Kidney (tissue), 14 donors: ENCODE results near the gene KLHL22. TPM values are rescaled to one million over a fixed set of nuclear protein-coding genes. Genes with fewer than 3 reads are reported as not detected.

ENCODE experiments used
- DNase-seq, 5 donors: peaks; one replicate each; pipeline ENCODE4 v3.0.0-alpha.2; 2013 to 2020
- FAIRE-seq: peaks from 2 replicates; lab custom pipeline; 2012; peaks lifted over from hg19 to GRCh38; lab: Jason Lieb, UNC
- H3K27ac ChIP-seq, 2 donors: one replicate each; pipeline ENCODE4 v1.7.0; 2013; ENCODE audit warnings: low read depth in 2 of 2, low read length in 2 of 2, inconsistent platforms in 1 of 2
- H3K27me3 ChIP-seq: one replicate; pipeline ENCODE4 v1.7.1; 2013; ENCODE audit warnings: low read length, inconsistent platforms; ENCODE audit not compliant: control insufficient read depth, insufficient read depth
- H3K36me3 ChIP-seq, 3 donors: one replicate each; pipeline versions ENCODE4 v1.7.0 to v1.7.1; 2013; ENCODE audit warnings: low read length in 3 of 3, control low read depth in 1 of 3, inconsistent platforms in 1 of 3; ENCODE audit not compliant: insufficient read depth in 3 of 3, control insufficient read depth in 2 of 3
- H3K4me1 ChIP-seq, 3 donors: one replicate each; pipeline versions ENCODE4 v1.7.0 to v1.7.1; 2013; ENCODE audit warnings: low read length in 3 of 3, inconsistent platforms in 1 of 3, low read depth in 1 of 3; ENCODE audit not compliant: control insufficient read depth in 2 of 3, insufficient read depth in 2 of 3
- H3K4me3 ChIP-seq, 3 donors: one replicate each; pipeline versions ENCODE4 v1.7.0 to v1.8.1; 2013; ENCODE audit warnings: low read length in 3 of 3, control low read depth in 1 of 3, inconsistent platforms in 1 of 3
- H3K9ac ChIP-seq, 3 donors: one replicate each; pipeline versions ENCODE4 v1.7.0 to v1.7.1; 2013; ENCODE audit warnings: low read length in 3 of 3, control low read depth in 1 of 3, inconsistent platforms in 1 of 3
- H3K9me3 ChIP-seq, 3 donors: one replicate each; pipeline versions ENCODE4 v1.7.0 to v1.7.1; 2013; ENCODE audit warnings: low read length in 3 of 3, control low read depth in 1 of 3, inconsistent platforms in 1 of 3; ENCODE audit not compliant: control insufficient read depth in 2 of 3, insufficient read depth in 1 of 3
- intact Hi-C: fragments of 100-400 bp; cut with DNase I; formaldehyde crosslinking; loops from one replicate; pipeline ENCODE4 v1.11.1; 2022
- polyA plus RNA-seq: library from polyadenylated mRNA; stranded (reverse); fragments of 350-450 nt; fragmentation: Illumina TruSeq; extraction: RNeasy Lipid Tissue Mini Kit (QIAGEN cat#74804); gene quantifications from one replicate; pipeline ENCODE4 v1.2.3, GENCODE V29; 2014; ENCODE audit warnings: low read depth, low replicate concordance; ENCODE audit not compliant: insufficient read depth
- total RNA-seq: library from RNA; stranded (reverse); fragmentation: NEBNext Ultra II Directional; extraction: Animal tissue kit (Norgen Biotek cat#: 25700); gene quantifications from one replicate; pipeline ENCODE4 v1.2.1, GENCODE V29; 2021
- TF ChIP-seq, protein P1 (sequence below): IDR thresholded peaks from 3 replicates; pipeline ENCODE4 v1.5.1; 2012; ENCODE audit warnings: mild to moderate bottlenecking, moderate library complexity, borderline replicate concordance; ENCODE audit not compliant: insufficient read depth; ENCODE audit errors: extremely low read depth
- donor health status: control.
- donor health status: control.
- donor health status: control.
- donor health status: control.
- donor health status: control.
- donor health status: DM: yes; HTN: yes; CAD: no.
- donor health status: Normal renal cell carcinoma (clear cell type).

KLHL22 gene
- total and polyA plus RNA-seq, 2 donors from 2014 or later = 22.4 to 24.3 TPM

- H3K27me3 ChIP-seq = no peaks in the 10 kb centered on the region
- no peak overlapping the region for H3K27ac ChIP-seq
- no peaks in the 10 kb centered on the region for H3K9me3 ChIP-seq
- no peak overlapping the region for H3K9ac ChIP-seq
- TF ChIP-seq, protein P1, sequence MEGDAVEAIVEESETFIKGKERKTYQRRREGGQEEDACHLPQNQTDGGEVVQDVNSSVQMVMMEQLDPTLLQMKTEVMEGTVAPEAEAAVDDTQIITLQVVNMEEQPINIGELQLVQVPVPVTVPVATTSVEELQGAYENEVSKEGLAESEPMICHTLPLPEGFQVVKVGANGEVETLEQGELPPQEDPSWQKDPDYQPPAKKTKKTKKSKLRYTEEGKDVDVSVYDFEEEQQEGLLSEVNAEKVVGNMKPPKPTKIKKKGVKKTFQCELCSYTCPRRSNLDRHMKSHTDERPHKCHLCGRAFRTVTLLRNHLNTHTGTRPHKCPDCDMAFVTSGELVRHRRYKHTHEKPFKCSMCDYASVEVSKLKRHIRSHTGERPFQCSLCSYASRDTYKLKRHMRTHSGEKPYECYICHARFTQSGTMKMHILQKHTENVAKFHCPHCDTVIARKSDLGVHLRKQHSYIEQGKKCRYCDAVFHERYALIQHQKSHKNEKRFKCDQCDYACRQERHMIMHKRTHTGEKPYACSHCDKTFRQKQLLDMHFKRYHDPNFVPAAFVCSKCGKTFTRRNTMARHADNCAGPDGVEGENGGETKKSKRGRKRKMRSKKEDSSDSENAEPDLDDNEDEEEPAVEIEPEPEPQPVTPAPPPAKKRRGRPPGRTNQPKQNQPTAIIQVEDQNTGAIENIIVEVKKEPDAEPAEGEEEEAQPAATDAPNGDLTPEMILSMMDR = no peak
- H3K4me3 ChIP-seq = no peak overlapping the region
- intact Hi-C loops = no loop called here
- no peak for DNase-seq
- H3K4me1 ChIP-seq = peaks cover 0 to 8% (median 2%) of the 10 kb centered on the region in 3 donors
- H3K36me3 ChIP-seq = peaks cover 0 to 3% (median 0%) of the 10 kb centered on the region in 3 donors
- FAIRE-seq = no peak
Observed at GRCh38 chr22:20503816-20504215, 8.2 kb upstream of the KLHL22 start.

GRCh38 chr22:20499769-20500168, 4.2 kb upstream of the KLHL22 start:
- TF ChIP-seq, protein P1 = no peak
- Histone ChIP-seq H3K9me3 (no peaks in the 10 kb centered on the region), H3K4me3 (no peak overlapping the region), H3K9ac (no peak overlapping the region), H3K36me3 (peaks cover 0 to 3% (median 0%) of the 10 kb centered on the region in 3 donors), H3K4me1 (peaks cover 0 to 6% (median 3%) of the 10 kb centered on the region in 3 donors), H3K27me3 (no peaks in the 10 kb centered on the region), H3K27ac (no peak overlapping the region)
- FAIRE-seq (no peak), DNase-seq (no peak)
- intact Hi-C loops = no loop called here

DNA sequence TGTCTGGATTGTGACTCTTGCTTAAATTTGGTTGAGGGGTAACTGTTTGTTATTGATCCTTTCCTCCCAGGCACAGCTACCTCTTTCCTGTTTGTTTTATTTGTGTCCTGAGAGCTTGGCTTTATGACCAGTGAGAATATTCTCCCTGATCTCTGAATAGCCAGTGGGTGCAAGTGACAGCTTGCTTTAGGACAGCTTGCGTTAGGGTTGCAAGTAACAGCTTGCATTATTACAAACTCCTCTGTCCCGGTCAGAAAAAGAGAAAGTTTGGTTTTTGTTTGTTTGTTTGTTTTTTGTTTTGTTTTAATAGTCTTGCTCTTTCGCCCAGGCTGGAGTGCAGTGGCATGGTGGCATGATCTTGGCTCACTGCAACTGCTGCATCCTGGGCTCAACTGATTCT, 3.3 kb upstream of the KLHL22 start:
- H3K27me3 ChIP-seq = no peaks in the 10 kb centered on the region
- peaks cover 0 to 8% (median 3%) of the 10 kb centered on the region in 3 donors for H3K4me1 ChIP-seq
- no peaks in the 10 kb centered on the region for H3K9me3 ChIP-seq
- FAIRE-seq = no peak
- TF ChIP-seq, protein P1 = no peak
- H3K9ac ChIP-seq = no peak overlapping the region
- H3K36me3 ChIP-seq = peaks cover 0 to 3% (median 0%) of the 10 kb centered on the region in 3 donors
- intact Hi-C loops = no loop called here
- no peak overlapping the region for H3K27ac ChIP-seq
- H3K4me3 ChIP-seq = no peak overlapping the region
- DNase-seq = no peak

DNA sequence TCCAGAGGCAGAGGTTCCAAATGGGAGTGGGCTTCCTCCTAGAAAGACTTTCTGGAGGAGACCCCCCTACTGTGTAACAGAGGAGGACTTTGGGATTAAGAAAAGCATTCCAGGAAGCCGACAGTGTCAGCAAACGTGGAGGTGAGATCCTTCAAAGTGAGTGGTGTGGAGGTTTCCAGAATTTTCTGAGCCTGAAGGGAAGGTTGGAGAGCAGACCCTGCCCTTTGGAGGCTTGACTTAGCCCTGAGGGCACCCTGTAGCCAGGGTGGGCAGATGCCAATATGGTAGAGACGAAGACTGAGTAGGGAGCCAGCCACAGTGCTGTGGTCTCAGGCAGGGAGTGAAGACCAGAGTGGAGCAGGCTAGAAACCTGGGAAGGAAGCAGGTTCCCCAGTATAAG, 1.8 kb upstream of the KLHL22 start:
- no peaks in the 10 kb centered on the region for H3K27me3 ChIP-seq
- TF ChIP-seq, protein P1 = no peak
- H3K4me3 ChIP-seq = no peak overlapping the region
- intact Hi-C loops = no loop called here
- peak overlapping the region in 1 of 3 donors; percentile 41 for H3K9ac ChIP-seq
- peaks cover 0 to 3% (median 0%) of the 10 kb centered on the region in 3 donors for H3K36me3 ChIP-seq
- FAIRE-seq (no peak), DNase-seq (peak in 1 of 5 donors; percentile 22)
- no peak overlapping the region for H3K27ac ChIP-seq
- H3K4me1 ChIP-seq = peaks cover 0 to 8% (median 3%) of the 10 kb centered on the region in 3 donors
- H3K9me3 ChIP-seq = no peaks in the 10 kb centered on the region
